Measurements from ENCODE around the gene INTS6. TPM values are rescaled to one million over a fixed set of nuclear protein-coding genes. Genes with fewer than 3 reads are reported as not detected.
A peak's percentile ranks its signal among the peaks of the same experiment; 100 is the strongest.

INTS6 gene
- total RNA-seq, 4 donors from 2014 or later = 15.3 to 37.0 (median 25.2) TPM

- Histone ChIP-seq H3K27me3 (no peaks in the 10 kb centered on the region), H3K27ac (no peak overlapping the region), H3K9me3 (no peaks in the 10 kb centered on the region), H3K36me3 (peaks cover 0 to 19% (median 3%) of the 10 kb centered on the region in 4 donors), H3K4me1 (no peaks in the 10 kb centered on the region), H3K4me3 (no peak overlapping the region)
- WGBS, 2 donors (ENCODE audit: low coverage in 1 of 2) = 97% methylated on average over 3 of the region's 3 CpGs; no CpG with 5 or more reads in 1 of the 2 donors
- no peak for TF ChIP-seq POLR2A (IDR thresholded peaks at IDR 0.05)
- no peak for TF ChIP-seq CTCF (IDR thresholded peaks at IDR 0.05)
- TF ChIP-seq POLR2AphosphoS5 (IDR thresholded peaks at IDR 0.05) = no peak
- TF ChIP-seq EP300 (IDR thresholded peaks at IDR 0.05; ENCODE audit: low read depth) = no peak
- DNase-seq = no peak
- in situ Hi-C loops (cut with MboI; ENCODE audit: low pct_ligation_motif_present in 1 of 4, low pct_unique_long_range_greater_than_20kb in 1 of 4, low sequenced_read_pairs in 3 of 4) (no loop called here), intact Hi-C loops (cut with DNase I; ENCODE audit: low total_unique reads) (no loop called here)
Observed at GRCh38 chr13:51412431-51412830, 40.4 kb downstream of the INTS6 start.

- Histone ChIP-seq H3K27ac (no peak overlapping the region), H3K4me1 (no peaks in the 10 kb centered on the region), H3K36me3 (peaks cover 0 to 3% (median 0%) of the 10 kb centered on the region in 4 donors), H3K9me3 (no peaks in the 10 kb centered on the region), H3K27me3 (no peaks in the 10 kb centered on the region), H3K4me3 (no peak overlapping the region)
- no peak for TF ChIP-seq POLR2A (IDR thresholded peaks at IDR 0.05)
- no peak for TF ChIP-seq POLR2AphosphoS5 (IDR thresholded peaks at IDR 0.05)
- no peak for TF ChIP-seq EP300 (IDR thresholded peaks at IDR 0.05; ENCODE audit: low read depth)
- TF ChIP-seq CTCF (IDR thresholded peaks at IDR 0.05) = no peak
- WGBS, 2 donors (ENCODE audit: low coverage in 1 of 2) = 55 to 72% methylated on average over 2 of the region's 2 CpGs
- in situ Hi-C loops (cut with MboI; ENCODE audit: low pct_ligation_motif_present in 1 of 4, low pct_unique_long_range_greater_than_20kb in 1 of 4, low sequenced_read_pairs in 3 of 4) (no loop called here), intact Hi-C loops (cut with DNase I; ENCODE audit: low total_unique reads) (no loop called here)
- no peak for DNase-seq
Observed at GRCh38 chr13:51405176-51405575, 47.7 kb downstream of the INTS6 start.

GRCh38 chr13:51397262-51397941 is 55.4 kb downstream of the INTS6 start:
- intact Hi-C loops (cut with DNase I; ENCODE audit: low total_unique reads) = no loop called here
- WGBS, 2 donors (ENCODE audit: low coverage in 1 of 2) = 51 to 75% methylated on average over 5 to 6 of the region's 6 CpGs
- no peak for TF ChIP-seq CTCF (IDR thresholded peaks at IDR 0.05)
- TF ChIP-seq POLR2AphosphoS5 (IDR thresholded peaks at IDR 0.05) = peak in 1 of 3 donors; percentile 6
- H3K27ac ChIP-seq = peak overlapping the region; percentile 15 to 57 (median 30)
- DNase-seq = peak; percentile 10
- no peak overlapping the region for H3K4me3 ChIP-seq
- H3K9me3 ChIP-seq = no peaks in the 10 kb centered on the region
- in situ Hi-C loops (cut with MboI; ENCODE audit: low pct_ligation_motif_present in 1 of 4, low pct_unique_long_range_greater_than_20kb in 1 of 4, low sequenced_read_pairs in 3 of 4) = no loop called here
- H3K36me3 ChIP-seq = no peaks in the 10 kb centered on the region
- H3K27me3 ChIP-seq = no peaks in the 10 kb centered on the region
- peaks cover 3 to 21% (median 8%) of the 10 kb centered on the region in 4 donors for H3K4me1 ChIP-seq

DNA sequence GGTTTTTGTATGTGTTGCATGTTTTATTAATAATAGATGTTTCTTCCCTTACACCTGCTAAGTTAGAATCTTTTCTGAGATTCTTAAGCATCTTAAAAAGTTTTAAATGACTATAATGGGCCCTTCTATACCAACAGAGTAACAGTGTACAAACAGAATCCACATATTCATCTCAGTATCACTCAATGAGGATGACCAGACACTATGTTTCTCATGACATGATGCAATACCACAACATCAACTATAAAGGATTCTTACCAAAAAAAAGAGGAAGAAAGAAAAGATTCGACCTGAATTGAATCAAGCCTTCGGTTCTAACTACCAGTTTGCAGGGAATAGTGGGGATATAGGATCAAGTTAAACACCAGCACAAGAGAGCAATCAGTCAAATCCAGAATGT is 56.5 kb downstream of the INTS6 start:
- no peaks in the 10 kb centered on the region for H3K9me3 ChIP-seq
- H3K27ac ChIP-seq = peak overlapping the region in 2 of 4 donors; percentile 15 to 57
- in situ Hi-C loops (cut with MboI; ENCODE audit: low pct_ligation_motif_present in 1 of 4, low pct_unique_long_range_greater_than_20kb in 1 of 4, low sequenced_read_pairs in 3 of 4) (no loop called here), intact Hi-C loops (cut with DNase I; ENCODE audit: low total_unique reads) (no loop called here)
- no peak for TF ChIP-seq POLR2AphosphoS5 (IDR thresholded peaks at IDR 0.05)
- no peak for TF ChIP-seq POLR2A (IDR thresholded peaks at IDR 0.05)
- no peak for TF ChIP-seq CTCF (IDR thresholded peaks at IDR 0.05)
- no peak for TF ChIP-seq EP300 (IDR thresholded peaks at IDR 0.05; ENCODE audit: low read depth)
- 66 to 82% methylated on average over 2 of the region's 2 CpGs for WGBS, 2 donors (ENCODE audit: low coverage in 1 of 2)
- DNase-seq = no peak
- no peaks in the 10 kb centered on the region for H3K36me3 ChIP-seq
- no peak overlapping the region for H3K4me3 ChIP-seq
- peaks cover 3 to 21% (median 8%) of the 10 kb centered on the region in 4 donors for H3K4me1 ChIP-seq
- H3K27me3 ChIP-seq = no peaks in the 10 kb centered on the region
